Nephron (organoid): ENCODE results near the gene MPV17L.
"Not testable (repeated sequence)": the region's sequence is repeated elsewhere in the genome, so short reads cannot be mapped to it uniquely, and the experiment has no call there.

Experiments used
- H3K27ac Mint-ChIP-seq, 3 experiments: 2 replicates each; pipeline ENCODE4 v1.8.0; 2020; ENCODE audit warnings: mixed read lengths in 3 of 3, mild to moderate bottlenecking in 2 of 3, moderate library complexity in 1 of 3
- H3K27me3 Mint-ChIP-seq: 2 replicates; pipeline ENCODE4 v1.8.0; 2021; ENCODE audit warnings: low read depth, mild to moderate bottlenecking, moderate library complexity, mixed read lengths
- H3K36me3 Mint-ChIP-seq: 2 replicates; pipeline ENCODE4 v1.8.0; 2020; ENCODE audit warnings: low read depth, mixed read lengths
- H3K4me1 Mint-ChIP-seq: 2 replicates; pipeline ENCODE4 v1.8.0; 2020; ENCODE audit warnings: mixed read lengths
- H3K4me3 Mint-ChIP-seq, 3 experiments: 2 replicates each; pipeline ENCODE4 v1.8.0; 2020; ENCODE audit warnings: mild to moderate bottlenecking in 3 of 3, mixed read lengths in 3 of 3, moderate library complexity in 2 of 3
- H3K9me3 Mint-ChIP-seq: 2 replicates; pipeline ENCODE4 v1.8.0; 2020; ENCODE audit warnings: mixed read lengths
- CTCF ChIP-seq, 3 experiments: fragments of 200-600 bp; sonication (generic); IDR thresholded peaks; one replicate each; pipeline ENCODE4 v1.5.0; 2021; ENCODE audit warnings: antibody characterized with exemption in 3 of 3; ENCODE audit not compliant: unreplicated experiment in 3 of 3

Gene MPV17L

GRCh38 chr16:15404792-15405191 is 9.2 kb downstream of the MPV17L start:
- Mint-ChIP-seq H3K4me3 (no peak overlapping the region), H3K27me3 (no peaks in the 10 kb centered on the region), H3K4me1 (no peaks in the 10 kb centered on the region), H3K36me3 (peaks cover 9% of the 10 kb centered on the region), H3K27ac (no peak overlapping the region), H3K9me3 (no peaks in the 10 kb centered on the region)
- TF ChIP-seq CTCF (IDR thresholded peaks at IDR 0.05; ENCODE audit: unreplicated experiment in 3 of 3) = no peak

- H3K27me3 Mint-ChIP-seq, H3K4me1 Mint-ChIP-seq, H3K4me3 Mint-ChIP-seq, H3K27ac Mint-ChIP-seq, H3K36me3 Mint-ChIP-seq, H3K9me3 Mint-ChIP-seq: not testable (repeated sequence)
Observed at GRCh38 chr16:15407756-15408155, 12.2 kb downstream of the MPV17L start.

GRCh38 chr16:15409476-15409875 is 13.9 kb downstream of the MPV17L start:
- H3K4me3 Mint-ChIP-seq, H3K27me3 Mint-ChIP-seq, H3K9me3 Mint-ChIP-seq, H3K4me1 Mint-ChIP-seq, H3K36me3 Mint-ChIP-seq, H3K27ac Mint-ChIP-seq: not testable (repeated sequence)

GRCh38 chr16:15415511-15415985 is 20.0 kb downstream of the MPV17L start:
- TF ChIP-seq CTCF (IDR thresholded peaks at IDR 0.05; ENCODE audit: unreplicated experiment in 3 of 3) = no peak

GRCh38 chr16:15417197-15417596 is 21.6 kb downstream of the MPV17L start:
- TF ChIP-seq CTCF (IDR thresholded peaks at IDR 0.05; ENCODE audit: unreplicated experiment in 3 of 3) = no peak
- Mint-ChIP-seq H3K27ac (no peak overlapping the region), H3K4me1 (peaks cover 5% of the 10 kb centered on the region), H3K9me3 (no peaks in the 10 kb centered on the region), H3K36me3 (no peaks in the 10 kb centered on the region), H3K27me3 (peaks cover 8% of the 10 kb centered on the region), H3K4me3 (no peak overlapping the region)

More at GRCh38 chr16:15415511-15415985, 20.0 kb downstream of the MPV17L start:
- Mint-ChIP-seq H3K27ac (no peak overlapping the region), H3K4me1 (peaks cover 5% of the 10 kb centered on the region), H3K36me3 (no peaks in the 10 kb centered on the region), H3K9me3 (no peaks in the 10 kb centered on the region), H3K27me3 (peaks cover 8% of the 10 kb centered on the region), H3K4me3 (no peak overlapping the region)

- no peak for TF ChIP-seq CTCF (IDR thresholded peaks at IDR 0.05; ENCODE audit: unreplicated experiment in 3 of 3)
- H3K4me3 Mint-ChIP-seq = no peak overlapping the region
- H3K9me3 Mint-ChIP-seq = no peaks in the 10 kb centered on the region
- H3K27ac Mint-ChIP-seq = no peak overlapping the region
- H3K36me3 Mint-ChIP-seq = no peaks in the 10 kb centered on the region
- peaks cover 4% of the 10 kb centered on the region for H3K4me1 Mint-ChIP-seq
- H3K27me3 Mint-ChIP-seq = peaks cover 8% of the 10 kb centered on the region
Observed at GRCh38 chr16:15418206-15418605, 22.7 kb downstream of the MPV17L start.

GRCh38 chr16:15421696-15422095 is 26.1 kb downstream of the MPV17L start:
- H3K27ac Mint-ChIP-seq, H3K36me3 Mint-ChIP-seq, H3K4me1 Mint-ChIP-seq, H3K4me3 Mint-ChIP-seq, H3K9me3 Mint-ChIP-seq: not testable (repeated sequence)
- H3K27me3 Mint-ChIP-seq = peaks cover 15% of the 10 kb centered on the region

GRCh38 chr16:15422222-15422621 is 26.7 kb downstream of the MPV17L start:
- no peaks in the 10 kb centered on the region for H3K4me1 Mint-ChIP-seq
- H3K9me3 Mint-ChIP-seq = no peaks in the 10 kb centered on the region
- H3K4me3 Mint-ChIP-seq = no peak overlapping the region
- H3K27me3 Mint-ChIP-seq = peaks cover 13% of the 10 kb centered on the region
- TF ChIP-seq CTCF (IDR thresholded peaks at IDR 0.05; ENCODE audit: unreplicated experiment in 3 of 3) = no peak
- no peaks in the 10 kb centered on the region for H3K36me3 Mint-ChIP-seq
- no peak overlapping the region for H3K27ac Mint-ChIP-seq
